ENCODE data around the gene PSMD2. TPM values are rescaled to one million over a fixed set of nuclear protein-coding genes. Genes with fewer than 3 reads are reported as not detected.

The PSMD2 gene
- total RNA-seq, 4 donors from 2014 or later: 252 to 356 (median 274) TPM

DNA sequence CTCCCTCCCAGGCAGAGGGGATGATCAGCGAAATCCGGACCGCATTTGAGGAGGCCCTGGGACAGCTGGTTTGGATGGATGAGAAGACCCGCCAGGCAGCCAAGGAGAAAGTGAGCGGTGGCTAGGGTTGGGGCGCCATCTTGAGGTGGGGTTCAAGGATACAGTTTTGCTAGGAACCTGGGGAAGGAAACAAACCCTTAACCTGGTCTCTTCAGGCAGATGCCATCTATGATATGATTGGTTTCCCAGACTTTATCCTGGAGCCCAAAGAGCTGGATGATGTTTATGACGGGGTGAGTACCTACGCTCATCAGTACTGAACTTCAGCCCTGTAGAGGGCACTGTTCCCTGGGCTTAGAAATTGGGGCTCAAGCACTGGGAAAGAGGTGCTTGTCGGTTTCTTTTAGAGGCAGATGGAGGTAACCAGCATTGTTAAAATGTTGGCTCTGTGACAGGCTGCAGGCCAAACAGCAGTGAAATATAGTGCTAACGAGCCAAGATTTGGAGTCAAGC is 9.6 kb upstream of the PSMD2 start:
- intact Hi-C loops (cut with DNase I): no loop called here
- H3K27ac ChIP-seq (replicated peaks in 1 of 4): no peak overlapping the region
- H3K27me3 ChIP-seq: peaks cover 0 to 34% (median 0%) of the 10 kb centered on the region in 4 donors
- no peaks in the 10 kb centered on the region for H3K36me3 ChIP-seq
- WGBS: 9% methylated on average over 5 of the region's 10 CpGs
- H3K4me1 ChIP-seq: peaks cover 0 to 4% (median 0%) of the 10 kb centered on the region in 4 donors
- TF ChIP-seq POLR2A (IDR thresholded peaks at IDR 0.05; ENCODE audit: low read depth): no peak
- no peak for TF ChIP-seq POLR2AphosphoS5 (IDR thresholded peaks at IDR 0.05)
- TF ChIP-seq EP300 (IDR thresholded peaks at IDR 0.05): no peak
- TF ChIP-seq, protein P1, sequence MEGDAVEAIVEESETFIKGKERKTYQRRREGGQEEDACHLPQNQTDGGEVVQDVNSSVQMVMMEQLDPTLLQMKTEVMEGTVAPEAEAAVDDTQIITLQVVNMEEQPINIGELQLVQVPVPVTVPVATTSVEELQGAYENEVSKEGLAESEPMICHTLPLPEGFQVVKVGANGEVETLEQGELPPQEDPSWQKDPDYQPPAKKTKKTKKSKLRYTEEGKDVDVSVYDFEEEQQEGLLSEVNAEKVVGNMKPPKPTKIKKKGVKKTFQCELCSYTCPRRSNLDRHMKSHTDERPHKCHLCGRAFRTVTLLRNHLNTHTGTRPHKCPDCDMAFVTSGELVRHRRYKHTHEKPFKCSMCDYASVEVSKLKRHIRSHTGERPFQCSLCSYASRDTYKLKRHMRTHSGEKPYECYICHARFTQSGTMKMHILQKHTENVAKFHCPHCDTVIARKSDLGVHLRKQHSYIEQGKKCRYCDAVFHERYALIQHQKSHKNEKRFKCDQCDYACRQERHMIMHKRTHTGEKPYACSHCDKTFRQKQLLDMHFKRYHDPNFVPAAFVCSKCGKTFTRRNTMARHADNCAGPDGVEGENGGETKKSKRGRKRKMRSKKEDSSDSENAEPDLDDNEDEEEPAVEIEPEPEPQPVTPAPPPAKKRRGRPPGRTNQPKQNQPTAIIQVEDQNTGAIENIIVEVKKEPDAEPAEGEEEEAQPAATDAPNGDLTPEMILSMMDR (IDR thresholded peaks at IDR 0.05): peak; percentile 39 to 54 (median 51)
- no peaks in the 10 kb centered on the region for H3K9me3 ChIP-seq
- DNase-seq (ENCODE audit: extremely low spot score): no peak
- H3K4me3 ChIP-seq: no peak overlapping the region

DNA sequence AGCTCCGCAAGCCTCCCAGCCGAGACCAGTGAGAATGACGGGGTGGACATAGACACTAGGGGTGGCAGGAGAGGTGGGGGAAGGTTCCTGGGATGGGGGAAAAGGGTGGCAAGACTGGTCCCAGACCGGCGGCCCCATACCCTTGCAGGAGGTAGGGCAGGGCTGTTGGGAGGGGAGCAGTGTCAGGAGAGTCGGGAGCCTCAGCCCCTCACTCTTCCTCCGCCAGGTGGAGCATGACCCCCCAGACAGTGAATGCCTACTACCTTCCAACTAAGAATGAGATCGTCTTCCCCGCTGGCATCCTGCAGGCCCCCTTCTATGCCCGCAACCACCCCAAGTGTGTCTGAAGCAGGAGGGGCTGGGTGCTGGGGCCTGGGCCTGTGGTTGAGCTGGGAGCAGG is 8.7 kb upstream of the PSMD2 start:
- H3K36me3 ChIP-seq: no peaks in the 10 kb centered on the region
- H3K27ac ChIP-seq (replicated peaks in 1 of 4): no peak overlapping the region
- DNase-seq (ENCODE audit: extremely low spot score): no peak
- intact Hi-C loops (cut with DNase I): no loop called here
- H3K27me3 ChIP-seq: peaks cover 0 to 34% (median 0%) of the 10 kb centered on the region in 4 donors
- TF ChIP-seq EP300 (IDR thresholded peaks at IDR 0.05) (no peak), POLR2A (IDR thresholded peaks at IDR 0.05; ENCODE audit: low read depth) (no peak)
- 86% methylated on average over 10 of the region's 10 CpGs for WGBS
- no peak overlapping the region for H3K4me3 ChIP-seq
- no peaks in the 10 kb centered on the region for H3K9me3 ChIP-seq
- no peaks in the 10 kb centered on the region for H3K4me1 ChIP-seq

DNA sequence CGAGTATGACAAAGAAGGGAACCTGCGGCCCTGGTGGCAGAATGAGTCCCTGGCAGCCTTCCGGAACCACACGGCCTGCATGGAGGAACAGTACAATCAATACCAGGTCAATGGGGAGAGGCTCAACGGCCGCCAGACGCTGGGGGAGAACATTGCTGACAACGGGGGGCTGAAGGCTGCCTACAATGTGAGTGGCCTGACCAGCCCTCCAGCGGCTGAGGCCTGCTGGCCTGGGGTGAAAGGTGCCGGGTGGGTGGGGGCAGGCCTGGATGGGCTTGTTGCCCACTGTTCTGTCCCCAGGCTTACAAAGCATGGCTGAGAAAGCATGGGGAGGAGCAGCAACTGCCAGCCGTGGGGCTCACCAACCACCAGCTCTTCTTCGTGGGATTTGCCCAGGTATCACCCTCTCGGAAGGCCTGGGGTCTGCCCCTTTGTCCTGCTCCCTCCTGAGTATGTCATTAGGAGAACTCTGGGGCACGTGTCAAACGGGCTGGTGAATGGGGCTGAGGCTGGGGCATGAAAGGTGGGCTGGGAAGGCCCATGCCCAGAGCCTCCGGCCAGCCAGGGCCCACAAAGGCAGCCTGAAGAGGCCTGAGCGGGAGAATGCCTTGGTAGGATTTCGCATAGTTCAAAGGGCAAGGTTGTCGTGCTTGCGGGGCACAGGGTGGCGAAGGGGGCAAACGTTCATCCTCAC is 7.8 kb upstream of the PSMD2 start:
- H3K36me3 ChIP-seq: no peaks in the 10 kb centered on the region
- TF ChIP-seq, protein P1 (IDR thresholded peaks at IDR 0.05): no peak
- TF ChIP-seq POLR2AphosphoS5 (IDR thresholded peaks at IDR 0.05) (no peak), EP300 (IDR thresholded peaks at IDR 0.05) (no peak), POLR2A (IDR thresholded peaks at IDR 0.05; ENCODE audit: low read depth) (no peak)
- H3K4me1 ChIP-seq: no peaks in the 10 kb centered on the region
- no peak for DNase-seq (ENCODE audit: extremely low spot score)
- intact Hi-C loops (cut with DNase I): no loop called here
- H3K4me3 ChIP-seq: no peak overlapping the region
- H3K9me3 ChIP-seq: no peaks in the 10 kb centered on the region
- no peak overlapping the region for H3K27ac ChIP-seq (replicated peaks in 1 of 4)
- WGBS: 85% methylated on average over 22 of the region's 22 CpGs
- H3K27me3 ChIP-seq: peaks cover 0 to 34% (median 0%) of the 10 kb centered on the region in 4 donors

DNA sequence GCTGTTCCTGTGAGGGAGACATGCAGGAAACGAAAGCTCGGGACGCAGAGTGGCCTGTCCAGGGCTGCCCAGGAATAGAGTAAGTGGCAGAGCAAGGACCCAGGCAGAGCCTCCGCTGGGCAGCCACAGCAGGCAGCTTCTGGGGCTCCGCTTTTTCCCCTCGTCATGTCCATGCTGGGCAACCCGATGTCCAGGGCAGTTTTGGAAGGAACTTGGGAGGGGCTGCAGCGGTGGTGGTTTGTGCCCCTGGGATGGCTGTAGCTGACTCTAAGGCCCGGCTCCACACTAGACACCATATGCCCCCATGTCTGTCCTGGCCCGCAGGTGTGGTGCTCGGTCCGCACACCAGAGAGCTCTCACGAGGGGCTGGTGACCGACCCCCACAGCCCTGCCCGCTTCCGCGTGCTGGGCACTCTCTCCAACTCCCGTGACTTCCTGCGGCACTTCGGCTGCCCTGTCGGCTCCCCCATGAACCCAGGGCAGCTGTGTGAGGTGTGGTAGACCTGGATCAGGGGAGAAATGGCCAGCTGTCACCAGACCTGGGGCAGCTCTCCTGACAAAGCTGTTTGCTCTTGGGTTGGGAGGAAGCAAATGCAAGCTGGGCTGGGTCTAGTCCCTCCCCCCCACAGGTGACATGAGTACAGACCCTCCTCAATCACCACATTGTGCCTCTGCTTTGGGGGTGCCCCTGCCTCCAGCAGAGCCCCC is 7.1 kb upstream of the PSMD2 start:
- Histone ChIP-seq H3K27me3 (peaks cover 0 to 34% (median 0%) of the 10 kb centered on the region in 4 donors), H3K36me3 (no peaks in the 10 kb centered on the region), H3K4me1 (no peaks in the 10 kb centered on the region), H3K9me3 (no peaks in the 10 kb centered on the region), H3K27ac (replicated peaks in 1 of 4) (no peak overlapping the region), H3K4me3 (no peak overlapping the region)
- 92% methylated on average over 19 of the region's 21 CpGs for WGBS
- DNase-seq (ENCODE audit: extremely low spot score): no peak
- intact Hi-C loops (cut with DNase I): no loop called here
- TF ChIP-seq POLR2A (IDR thresholded peaks at IDR 0.05; ENCODE audit: low read depth) (no peak), POLR2AphosphoS5 (IDR thresholded peaks at IDR 0.05) (no peak), EP300 (IDR thresholded peaks at IDR 0.05) (no peak)
- TF ChIP-seq, protein P1 (IDR thresholded peaks at IDR 0.05): no peak

DNA sequence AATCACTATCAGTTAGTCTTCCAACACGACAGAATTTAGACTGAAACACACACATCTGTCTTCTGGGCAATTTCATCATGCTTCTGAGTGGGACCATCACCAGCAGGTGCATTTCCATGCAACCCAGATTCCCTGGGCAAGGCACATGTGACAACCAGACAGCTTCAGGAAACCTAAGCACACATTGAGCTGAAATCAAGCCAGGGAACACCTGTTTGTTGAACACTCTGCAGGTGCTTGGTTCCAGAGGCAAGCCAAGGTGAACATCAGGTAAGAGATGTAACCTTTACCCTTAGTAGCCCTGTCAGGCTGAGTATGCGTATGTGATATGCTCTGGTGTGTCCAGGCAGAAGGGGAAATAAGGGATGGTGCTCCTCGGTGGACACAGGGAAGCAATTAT is 3.3 kb upstream of the PSMD2 start:
- H3K27me3 ChIP-seq: peaks cover 0 to 12% (median 0%) of the 10 kb centered on the region in 4 donors
- intact Hi-C loops (cut with DNase I): loop anchor here (5.0 kb wide), 1 partner anchor 108 kb away; the partner anchor contains the start of gene ABCF3
- H3K9me3 ChIP-seq: no peaks in the 10 kb centered on the region
- 66% methylated on average over 3 of the region's 3 CpGs for WGBS
- no peak overlapping the region for H3K4me3 ChIP-seq
- H3K27ac ChIP-seq (replicated peaks in 1 of 4): no peak overlapping the region
- TF ChIP-seq, protein P1 (IDR thresholded peaks at IDR 0.05): no peak
- TF ChIP-seq POLR2AphosphoS5 (IDR thresholded peaks at IDR 0.05): no peak
- no peak for TF ChIP-seq POLR2A (IDR thresholded peaks at IDR 0.05; ENCODE audit: low read depth)
- no peak for TF ChIP-seq EP300 (IDR thresholded peaks at IDR 0.05)
- no peak for DNase-seq (ENCODE audit: extremely low spot score)
- peaks cover 0 to 7% (median 5%) of the 10 kb centered on the region in 4 donors for H3K36me3 ChIP-seq
- peaks cover 12 to 21% (median 20%) of the 10 kb centered on the region in 4 donors for H3K4me1 ChIP-seq

All from esophagus muscularis mucosa (tissue), 4 donors.